ENCODE results near the gene HSPH1.

Gene HSPH1

GRCh38 chr13:31107109-31107508, 54.6 kb downstream of the HSPH1 start:
- Histone ChIP-seq H3K27ac (replicated peaks; ENCODE audit: low read length) (no peak overlapping the region), H3K4me2 (ENCODE audit: insufficient read depth, low read length, poor library complexity, severe bottlenecking) (no peak overlapping the region), H3K36me3 (replicated peaks in 1 of 2; ENCODE audit: control insufficient read depth in 2 of 2, insufficient read depth in 2 of 2, low read length in 2 of 2) (no peaks in the 10 kb centered on the region), H2BK5ac (ENCODE audit: low read length) (no peak overlapping the region), H3K4ac (ENCODE audit: low read length) (no peak overlapping the region), H3K14ac (ENCODE audit: low read length) (no peak overlapping the region), H2AK5ac (ENCODE audit: low read depth, low read length) (no peak overlapping the region), H3K23ac (ENCODE audit: low read depth, low read length, poor library complexity) (no peak overlapping the region), H3K27me3 (ENCODE audit: control insufficient read depth in 3 of 3, insufficient read depth in 3 of 3, low read depth in 1 of 3, low read length in 3 of 3) (peaks cover 0 to 26% (median 0%) of the 10 kb centered on the region in 3 experiments), H3K9me3 (replicated peaks in 1 of 2; ENCODE audit: control insufficient read depth in 2 of 2, insufficient read depth in 1 of 2, low read depth in 1 of 2, low read length in 2 of 2) (no peaks in the 10 kb centered on the region), H2AFZ (ENCODE audit: low read length) (no peak overlapping the region), H3K79me1 (ENCODE audit: low read depth, low read length) (no peaks in the 10 kb centered on the region), H2BK120ac (ENCODE audit: low read depth, low read length) (no peak overlapping the region), H2BK12ac (ENCODE audit: low read length) (no peak overlapping the region), H3K9ac (ENCODE audit: low read depth, low read length, poor library complexity) (no peak overlapping the region), H4K8ac (ENCODE audit: low read depth, low read length) (no peak overlapping the region), H2BK15ac (ENCODE audit: low read length) (no peak overlapping the region), H4K91ac (ENCODE audit: low read depth, low read length, poor library complexity) (no peak overlapping the region), H3K4me1 (ENCODE audit: control insufficient read depth in 2 of 2, insufficient read depth in 1 of 2, low read depth in 1 of 2, low read length in 2 of 2) (no peaks in the 10 kb centered on the region), H3K4me3 (ENCODE audit: low read length in 2 of 2) (no peak overlapping the region), H3K18ac (ENCODE audit: low read length) (no peak overlapping the region)
- no CpG with 5 or more reads among the region's 1 CpG for WGBS, 2 donors (ENCODE audit: extremely low coverage in 2 of 2, insufficient read length in 2 of 2, insufficient replicate concordance in 1 of 2)
- DNase-seq (ENCODE audit: low spot score), result no peak

- no CpG with 5 or more reads among the region's 3 CpGs for WGBS, 2 donors (ENCODE audit: extremely low coverage in 2 of 2, insufficient read length in 2 of 2, insufficient replicate concordance in 1 of 2)
- H4K8ac ChIP-seq (ENCODE audit: low read depth, low read length), result no peak overlapping the region
- H4K91ac ChIP-seq (ENCODE audit: low read depth, low read length, poor library complexity), result no peak overlapping the region
- H2BK12ac ChIP-seq (ENCODE audit: low read length), result no peak overlapping the region
- no peak overlapping the region for H2AFZ ChIP-seq (ENCODE audit: low read length)
- H2AK5ac ChIP-seq (ENCODE audit: low read depth, low read length), result no peak overlapping the region
- no peaks in the 10 kb centered on the region for H3K36me3 ChIP-seq (replicated peaks in 1 of 2; ENCODE audit: control insufficient read depth in 2 of 2, insufficient read depth in 2 of 2, low read length in 2 of 2)
- H3K27me3 ChIP-seq (ENCODE audit: control insufficient read depth in 3 of 3, insufficient read depth in 3 of 3, low read depth in 1 of 3, low read length in 3 of 3), result peaks cover 0 to 25% (median 0%) of the 10 kb centered on the region in 3 experiments
- no peak overlapping the region for H3K4me3 ChIP-seq (ENCODE audit: low read length in 2 of 2)
- no peak overlapping the region for H3K4me2 ChIP-seq (ENCODE audit: insufficient read depth, low read length, poor library complexity, severe bottlenecking)
- H3K18ac ChIP-seq (ENCODE audit: low read length), result no peak overlapping the region
- H3K27ac ChIP-seq (replicated peaks; ENCODE audit: low read length), result no peak overlapping the region
- no peak overlapping the region for H3K9ac ChIP-seq (ENCODE audit: low read depth, low read length, poor library complexity)
- H3K4ac ChIP-seq (ENCODE audit: low read length), result no peak overlapping the region
- no peaks in the 10 kb centered on the region for H3K4me1 ChIP-seq (ENCODE audit: control insufficient read depth in 2 of 2, insufficient read depth in 1 of 2, low read depth in 1 of 2, low read length in 2 of 2)
- H3K23ac ChIP-seq (ENCODE audit: low read depth, low read length, poor library complexity), result no peak overlapping the region
- no peak overlapping the region for H2BK120ac ChIP-seq (ENCODE audit: low read depth, low read length)
- no peaks in the 10 kb centered on the region for H3K9me3 ChIP-seq (replicated peaks in 1 of 2; ENCODE audit: control insufficient read depth in 2 of 2, insufficient read depth in 1 of 2, low read depth in 1 of 2, low read length in 2 of 2)
- no peak overlapping the region for H3K14ac ChIP-seq (ENCODE audit: low read length)
- DNase-seq (ENCODE audit: low spot score), result no peak
- H2BK5ac ChIP-seq (ENCODE audit: low read length), result no peak overlapping the region
- no peak overlapping the region for H2BK15ac ChIP-seq (ENCODE audit: low read length)
- no peaks in the 10 kb centered on the region for H3K79me1 ChIP-seq (ENCODE audit: low read depth, low read length)
These were observed 55.8 kb downstream of the HSPH1 start for GRCh38 chr13:31105856-31106255.

GRCh38 chr13:31105020-31105795, 56.5 kb downstream of the HSPH1 start:
- no peak for DNase-seq (ENCODE audit: low spot score)
- WGBS, 2 donors (ENCODE audit: extremely low coverage in 2 of 2, insufficient read length in 2 of 2, insufficient replicate concordance in 1 of 2), result no CpG with 5 or more reads among the region's 6 CpGs
- H3K79me1 ChIP-seq (ENCODE audit: low read depth, low read length), result no peaks in the 10 kb centered on the region

GRCh38 chr13:31102905-31103304, 58.8 kb downstream of the HSPH1 start:
- Histone ChIP-seq H3K14ac (ENCODE audit: low read length) (no peak overlapping the region), H3K18ac (ENCODE audit: low read length) (no peak overlapping the region), H2BK12ac (ENCODE audit: low read length) (no peak overlapping the region), H3K4me3 (ENCODE audit: low read length in 2 of 2) (no peak overlapping the region), H2AFZ (ENCODE audit: low read length) (no peak overlapping the region), H3K36me3 (replicated peaks in 1 of 2; ENCODE audit: control insufficient read depth in 2 of 2, insufficient read depth in 2 of 2, low read length in 2 of 2) (no peaks in the 10 kb centered on the region), H3K23ac (ENCODE audit: low read depth, low read length, poor library complexity) (no peak overlapping the region), H2BK120ac (ENCODE audit: low read depth, low read length) (no peak overlapping the region), H3K79me1 (ENCODE audit: low read depth, low read length) (no peaks in the 10 kb centered on the region), H3K4ac (ENCODE audit: low read length) (no peak overlapping the region), H3K4me1 (ENCODE audit: control insufficient read depth in 2 of 2, insufficient read depth in 1 of 2, low read depth in 1 of 2, low read length in 2 of 2) (no peaks in the 10 kb centered on the region), H3K9me3 (replicated peaks in 1 of 2; ENCODE audit: control insufficient read depth in 2 of 2, insufficient read depth in 1 of 2, low read depth in 1 of 2, low read length in 2 of 2) (no peaks in the 10 kb centered on the region), H4K8ac (ENCODE audit: low read depth, low read length) (no peak overlapping the region), H3K9ac (ENCODE audit: low read depth, low read length, poor library complexity) (no peak overlapping the region), H2BK15ac (ENCODE audit: low read length) (no peak overlapping the region), H2BK5ac (ENCODE audit: low read length) (no peak overlapping the region), H3K4me2 (ENCODE audit: insufficient read depth, low read length, poor library complexity, severe bottlenecking) (no peak overlapping the region), H2AK5ac (ENCODE audit: low read depth, low read length) (no peak overlapping the region), H3K27me3 (ENCODE audit: control insufficient read depth in 3 of 3, insufficient read depth in 3 of 3, low read depth in 1 of 3, low read length in 3 of 3) (peaks cover 0 to 23% (median 0%) of the 10 kb centered on the region in 3 experiments), H4K91ac (ENCODE audit: low read depth, low read length, poor library complexity) (no peak overlapping the region), H3K27ac (replicated peaks; ENCODE audit: low read length) (no peak overlapping the region)
- DNase-seq (ENCODE audit: low spot score), result no peak
- WGBS, 2 donors (ENCODE audit: extremely low coverage in 2 of 2, insufficient read length in 2 of 2, insufficient replicate concordance in 1 of 2), result no CpG with 5 or more reads among the region's 3 CpGs

More at GRCh38 chr13:31105020-31105795, 56.5 kb downstream of the HSPH1 start:
- H2AK5ac ChIP-seq (ENCODE audit: low read depth, low read length), result no peak overlapping the region
- no peak overlapping the region for H3K9ac ChIP-seq (ENCODE audit: low read depth, low read length, poor library complexity)
- H2AFZ ChIP-seq (ENCODE audit: low read length), result no peak overlapping the region
- H3K18ac ChIP-seq (ENCODE audit: low read length), result no peak overlapping the region
- no peaks in the 10 kb centered on the region for H3K9me3 ChIP-seq (replicated peaks in 1 of 2; ENCODE audit: control insufficient read depth in 2 of 2, insufficient read depth in 1 of 2, low read depth in 1 of 2, low read length in 2 of 2)
- no peak overlapping the region for H4K8ac ChIP-seq (ENCODE audit: low read depth, low read length)
- no peak overlapping the region for H3K4me2 ChIP-seq (ENCODE audit: insufficient read depth, low read length, poor library complexity, severe bottlenecking)
- H3K27ac ChIP-seq (replicated peaks; ENCODE audit: low read length), result no peak overlapping the region
- no peak overlapping the region for H3K23ac ChIP-seq (ENCODE audit: low read depth, low read length, poor library complexity)
- no peak overlapping the region for H2BK12ac ChIP-seq (ENCODE audit: low read length)
- no peak overlapping the region for H3K14ac ChIP-seq (ENCODE audit: low read length)
- H2BK15ac ChIP-seq (ENCODE audit: low read length), result no peak overlapping the region
- H3K4me3 ChIP-seq (ENCODE audit: low read length in 2 of 2), result no peak overlapping the region
- no peak overlapping the region for H2BK5ac ChIP-seq (ENCODE audit: low read length)
- H4K91ac ChIP-seq (ENCODE audit: low read depth, low read length, poor library complexity), result no peak overlapping the region
- no peaks in the 10 kb centered on the region for H3K36me3 ChIP-seq (replicated peaks in 1 of 2; ENCODE audit: control insufficient read depth in 2 of 2, insufficient read depth in 2 of 2, low read length in 2 of 2)
- no peak overlapping the region for H2BK120ac ChIP-seq (ENCODE audit: low read depth, low read length)
- H3K27me3 ChIP-seq (ENCODE audit: control insufficient read depth in 3 of 3, insufficient read depth in 3 of 3, low read depth in 1 of 3, low read length in 3 of 3), result peaks cover 0 to 23% (median 0%) of the 10 kb centered on the region in 3 experiments
- no peaks in the 10 kb centered on the region for H3K4me1 ChIP-seq (ENCODE audit: control insufficient read depth in 2 of 2, insufficient read depth in 1 of 2, low read depth in 1 of 2, low read length in 2 of 2)
- H3K4ac ChIP-seq (ENCODE audit: low read length), result no peak overlapping the region

Data from neuronal stem cell (in vitro differentiated cells).